GM12878 (cell line): ENCODE measurements around the gene AHNAK2.

ENCODE experiments used
- BHLHE40 ChIP-seq, 2 experiments: fragments of 450-650 bp in 1 of 2; IDR thresholded peaks; 2 replicates each; pipeline ENCODE4 v1.6.1; 2011 to 2017; ENCODE audit warnings: low read depth in 2 of 2, borderline replicate concordance in 1 of 2, improper control_type of control experiment in 1 of 2, low read length in 1 of 2, mild to moderate bottlenecking in 1 of 2
- CTCF ChIP-seq, 3 experiments: IDR thresholded peaks in 2 of 3; conservative IDR thresholded peaks in 1 of 3; 2 replicates each; pipeline ENCODE4 v1.5.1; 2011; ENCODE audit warnings: low read depth in 3 of 3, low read length in 3 of 3, mild to moderate bottlenecking in 3 of 3, control low read depth in 2 of 3, moderate library complexity in 2 of 3, inconsistent platforms in 1 of 3, mixed read lengths in 1 of 3; ENCODE audit not compliant: control insufficient read depth in 2 of 3, insufficient read depth in 1 of 3; ENCODE audit errors: extremely low read depth in 1 of 3
- EP300 ChIP-seq, 2 experiments: fragments of 150-350 bp in 1 of 2; IDR thresholded peaks; 2 replicates each; pipeline ENCODE4 v1.6.1; 2011 to 2012; ENCODE audit warnings: low read depth in 2 of 2, low read length in 2 of 2, borderline replicate concordance in 1 of 2, improper control_type of control experiment in 1 of 2, inconsistent platforms in 1 of 2; ENCODE audit not compliant: control insufficient read depth in 1 of 2
- HDGF ChIP-seq: fragments of 450-650 bp; IDR thresholded peaks from 2 replicates; pipeline ENCODE4 v1.6.1; 2016; ENCODE audit warnings: antibody characterized with exemption
- NRF1 ChIP-seq: conservative IDR thresholded peaks from 2 replicates; pipeline ENCODE4 v1.6.1; 2011; ENCODE audit warnings: mild to moderate bottlenecking, low read depth, low read length, improper control_type of control experiment
- POLR2A ChIP-seq: IDR thresholded peaks from 2 replicates; pipeline ENCODE4 v1.6.1; 2011; ENCODE audit warnings: low read depth, mild to moderate bottlenecking, low read length
- POLR2AphosphoS2 ChIP-seq: IDR thresholded peaks from 2 replicates; pipeline ENCODE4 v1.6.1; 2011; ENCODE audit warnings: low read depth, mild to moderate bottlenecking, low read length, improper control_type of control experiment, moderate library complexity
- POU2F2 ChIP-seq: IDR thresholded peaks from 3 replicates; pipeline ENCODE4 v1.6.1; 2011; ENCODE audit warnings: low read depth, mild to moderate bottlenecking, low read length, borderline replicate concordance
- RAD21 ChIP-seq: IDR thresholded peaks from 2 replicates; pipeline ENCODE4 v1.6.1; 2011; ENCODE audit warnings: mild to moderate bottlenecking, low read depth, low read length, moderate library complexity; ENCODE audit not compliant: insufficient read depth
- RELB ChIP-seq: fragments of 450-650 bp; IDR thresholded peaks from 2 replicates; pipeline ENCODE4 v1.6.1; 2017; ENCODE audit warnings: low read depth, mild to moderate bottlenecking, moderate library complexity
- SMAD1 ChIP-seq: fragments of 450-650 bp; IDR thresholded peaks from 2 replicates; pipeline ENCODE4 v1.6.1; 2018; ENCODE audit warnings: mild to moderate bottlenecking, low read depth; ENCODE audit not compliant: partially characterized antibody
- TAF1 ChIP-seq: IDR thresholded peaks from 2 replicates; pipeline ENCODE4 v1.6.1; 2011; ENCODE audit warnings: mild to moderate bottlenecking, low read depth, low read length, borderline replicate concordance
- ZNF384 ChIP-seq: IDR thresholded peaks from 2 replicates; pipeline ENCODE4 v1.6.1; 2012; ENCODE audit warnings: low read depth, mild to moderate bottlenecking, low read length, improper control_type of control experiment, borderline replicate concordance
- ZNF622 ChIP-seq: fragments of 450-650 bp; IDR thresholded peaks from 2 replicates; pipeline ENCODE4 v1.6.1; 2017; ENCODE audit warnings: mild to moderate bottlenecking, inconsistent platforms

- TF ChIP-seq RAD21 (no peak), CTCF (IDR thresholded peaks at IDR 0.05 in 2 of 3, conservative IDR thresholded peaks at IDR 0.05 in 1 of 3; ENCODE audit: control insufficient read depth in 2 of 3, extremely low read depth in 1 of 3, insufficient read depth in 1 of 3, low read depth in 3 of 3, low read length in 3 of 3) (no peak), POU2F2 (no peak), NRF1 (no peak), POLR2AphosphoS2 (no peak), ZNF384 (no peak), TAF1 (no peak), BHLHE40 (IDR thresholded peaks at IDR 0.05; ENCODE audit: borderline replicate concordance in 1 of 2, low read depth in 2 of 2, low read length in 1 of 2) (no peak), SMAD1 (no peak), EP300 (IDR thresholded peaks at IDR 0.05; ENCODE audit: borderline replicate concordance in 1 of 2, control insufficient read depth in 1 of 2, low read depth in 2 of 2, low read length in 2 of 2) (no peak), ZNF622 (no peak), RELB (no peak), POLR2A (no peak), HDGF (no peak)
Observed at GRCh38 chr14:105023791-105024480, 45.8 kb upstream of the AHNAK2 start.
